CD4-positive, alpha-beta T cell treated with Interleukin-4 for 4 hours (primary cell): Measurements from ENCODE around the gene UGP2.
A peak's percentile ranks its signal among the peaks of the same experiment; 100 is the strongest.

Experiments
- DNase-seq: peaks from one replicate; pipeline ENCODE4 v3.0.0-alpha.2; 2020

Gene UGP2

GRCh38 chr2:63866009-63866709, 24.5 kb downstream of the UGP2 start:
- DNase-seq: peak; percentile 35

- no peak for DNase-seq
These were observed 29.0 kb downstream of the UGP2 start for GRCh38 chr2:63870679-63871078.

- DNase-seq: no peak
These were observed 30.2 kb downstream of the UGP2 start for GRCh38 chr2:63871864-63872263.

- DNase-seq: no peak
These were observed 31.1 kb downstream of the UGP2 start for GRCh38 chr2:63872571-63873328.

GRCh38 chr2:63874204-63875130, 32.8 kb downstream of the UGP2 start:
- no peak for DNase-seq

GRCh38 chr2:63875131-63875527, 33.4 kb downstream of the UGP2 start:
- DNase-seq: no peak

- DNase-seq: no peak
These were observed 34.0 kb downstream of the UGP2 start for GRCh38 chr2:63875559-63876245.

GRCh38 chr2:63876311-63876710, 34.6 kb downstream of the UGP2 start:
- no peak for DNase-seq

- no peak for DNase-seq
These were observed 36.8 kb downstream of the UGP2 start for GRCh38 chr2:63878486-63878885.

GRCh38 chr2:63879876-63880433, 38.3 kb downstream of the UGP2 start:
- no peak for DNase-seq

GRCh38 chr2:63880625-63881024, 38.9 kb downstream of the UGP2 start:
- no peak for DNase-seq

GRCh38 chr2:63881205-63881604, 39.5 kb downstream of the UGP2 start:
- no peak for DNase-seq

- no peak for DNase-seq
These were observed 40.9 kb downstream of the UGP2 start for GRCh38 chr2:63882395-63883105.

- no peak for DNase-seq
These were observed 44.7 kb downstream of the UGP2 start for GRCh38 chr2:63886445-63886844.

- no peak for DNase-seq
These were observed 46.4 kb downstream of the UGP2 start for GRCh38 chr2:63888053-63888452.

GRCh38 chr2:63888490-63889402, 47.0 kb downstream of the UGP2 start:
- DNase-seq: peak; percentile 39

- DNase-seq: no peak
These were observed 49.0 kb downstream of the UGP2 start for GRCh38 chr2:63890678-63891077.

GRCh38 chr2:63891488-63892030, 49.9 kb downstream of the UGP2 start:
- DNase-seq: no peak

- no peak for DNase-seq
These were observed 51.5 kb downstream of the UGP2 start for GRCh38 chr2:63893163-63893562.

GRCh38 chr2:63894167-63894566, 52.5 kb downstream of the UGP2 start:
- DNase-seq: no peak
